ENCODE data around the gene MAST3. TPM values are rescaled to one million over a fixed set of nuclear protein-coding genes. Genes with fewer than 3 reads are reported as not detected.

The MAST3 gene
- total and polyA plus RNA-seq, 2 of the 8 experiments (the other 6 are each of a cell fraction or from before 2014, with no cell fraction given), result 3.4 to 9.0 TPM

- no peak overlapping the region for H2BK20ac ChIP-seq (ENCODE audit: low read length)
- H4K20me1 ChIP-seq (replicated peaks in 1 of 2; ENCODE audit: control insufficient read depth in 1 of 2, insufficient read depth in 2 of 2, low read length in 2 of 2), result no peaks in the 10 kb centered on the region
- H2BK15ac ChIP-seq (ENCODE audit: low read length), result no peak overlapping the region
- WGBS, 2 experiments (ENCODE audit: extremely low coverage in 1 of 2, insufficient coverage in 1 of 2, insufficient read length in 1 of 2, insufficient replicate concordance in 2 of 2, low coverage in 1 of 2, low lambda C conversion rate in 2 of 2, missing lambda C conversion rate in 1 of 2), result 89% methylated on average over 5 of the region's 5 CpGs; no CpG with 5 or more reads in 1 of the 2 experiments
- H3K36me3 ChIP-seq (ENCODE audit: control insufficient read depth in 2 of 4, insufficient read depth in 4 of 4, low read length in 3 of 4), result no peaks in the 10 kb centered on the region
- H3K4me2 ChIP-seq (ENCODE audit: insufficient read depth in 1 of 2, low read depth in 2 of 2, low read length in 2 of 2), result no peak overlapping the region
- no peak overlapping the region for H3K23ac ChIP-seq (ENCODE audit: insufficient read length)
- no peaks in the 10 kb centered on the region for H3K23me2 ChIP-seq (ENCODE audit: low read depth, low read length)
- H2AFZ ChIP-seq (ENCODE audit: low read length), result no peak overlapping the region
- FAIRE-seq (no peak), DNase-seq (ENCODE audit: low read depth in 1 of 2, low spot score in 2 of 2) (no peak)
- H3K18ac ChIP-seq (ENCODE audit: extremely low read depth, low read length), result no peak overlapping the region
- no peaks in the 10 kb centered on the region for H3K9me3 ChIP-seq (ENCODE audit: insufficient read depth in 2 of 2, low read depth in 1 of 2, low read length in 1 of 2)
- H2BK120ac ChIP-seq (replicated peaks; ENCODE audit: low read depth, low read length), result no peak overlapping the region
- H4K8ac ChIP-seq (ENCODE audit: extremely low read depth, insufficient read depth, low read length), result peak overlapping the region; percentile 68; the same call in 1 of the 2 replicates
- H4K91ac ChIP-seq (replicated peaks; ENCODE audit: insufficient read length, low read length), result no peak overlapping the region
- H3K4me3 ChIP-seq (ENCODE audit: extremely low read depth in 1 of 4, insufficient read depth in 2 of 4, low read depth in 3 of 4, low read length in 4 of 4), result no peak overlapping the region
- no peak for TF ChIP-seq CBX5 (IDR thresholded peaks at IDR 0.05; ENCODE audit: low read depth, low read length)
- no peak for TF ChIP-seq EGR1 (IDR thresholded peaks at IDR 0.05; ENCODE audit: borderline replicate concordance, low read depth, low read length)
- no peak for TF ChIP-seq FOSL1 (IDR thresholded peaks at IDR 0.05; ENCODE audit: insufficient read depth, low read depth, low read length)
- TF ChIP-seq CHD2 (IDR thresholded peaks at IDR 0.05; ENCODE audit: low read length), result no peak
- no peak for TF ChIP-seq KDM4A (IDR thresholded peaks at IDR 0.05; ENCODE audit: low read depth, low read length, severe bottlenecking)
- no peak overlapping the region for H4K5ac ChIP-seq (ENCODE audit: insufficient read length, low read depth, low read length)
- no peak overlapping the region for H2BK12ac ChIP-seq (ENCODE audit: low read depth, low read length)
- H3K4ac ChIP-seq (replicated peaks; ENCODE audit: insufficient read length, low read depth, low read length), result no peak overlapping the region
- no peak overlapping the region for H3K9ac ChIP-seq (replicated peaks in 1 of 4; ENCODE audit: extremely low read depth in 1 of 4, low read depth in 3 of 4, low read length in 3 of 4)
- ChIA-PET POLR2A (ENCODE audit: partially characterized antibody) (no interaction called here), CTCF (ENCODE audit: partially characterized antibody) (interaction anchor here (0.6 to 2.0 kb wide), 4 partner anchors 10 to 1018 kb away, joined by 3 to 5 read pairs (median 4); no protein-coding TSS in a partner anchor)
- no peak overlapping the region for H2AK5ac ChIP-seq (ENCODE audit: low read depth, low read length)
- H3K79me1 ChIP-seq (ENCODE audit: low read depth, low read length), result no peaks in the 10 kb centered on the region
- no peak overlapping the region for H2BK5ac ChIP-seq (ENCODE audit: low read depth, low read length)
- no peak overlapping the region for H3K56ac ChIP-seq (replicated peaks; ENCODE audit: insufficient read length, low read depth, low read length)
- H3K4me1 ChIP-seq (replicated peaks in 1 of 4; ENCODE audit: control insufficient read depth in 3 of 4, insufficient read depth in 4 of 4, low read length in 3 of 4), result no peaks in the 10 kb centered on the region; a peak in 2 of 7 replicates
- no peak overlapping the region for H3K14ac ChIP-seq (ENCODE audit: insufficient read length)
- no peak overlapping the region for H3K27ac ChIP-seq (ENCODE audit: low read depth, low read length)
- H3K79me2 ChIP-seq (ENCODE audit: control insufficient read depth in 1 of 2, insufficient read depth in 2 of 2, low read length in 2 of 2), result no peaks in the 10 kb centered on the region
- 0 out of 7 replicates have a peak, but pooled peaks cover 0 to 2% (median 0%) of the 10 kb centered on the region in 4 experiments for H3K27me3 ChIP-seq (replicated peaks in 1 of 4; ENCODE audit: control insufficient read depth in 3 of 4, extremely low read depth in 1 of 4, insufficient read depth in 3 of 4, low read length in 3 of 4)
Observed at GRCh38 chr19:18089726-18090125, 7.9 kb upstream of the MAST3 start.

Data from H1 (cell line).